Activated T-helper 17 cell treated with anti-CD3 and anti-CD28 coated beads, Interleukin-2, amount 50 U/mL, for 72 hours (primary cell): Measurements from ENCODE around the gene HPCAL1. TPM values are rescaled to one million over a fixed set of nuclear protein-coding genes. Genes with fewer than 3 reads are reported as not detected.
A peak's percentile ranks its signal among the peaks of the same experiment; 100 is the strongest.

Experiments
- ATAC-seq: fragments of 150-1000 bp; cut with Tn5 transposase; replicated peaks from 2 replicates; pipeline ENCODE4 v1.10.0; 2021; ENCODE audit warnings: mild to moderate bottlenecking, moderate library complexity
- H3K27ac Mint-ChIP-seq: one replicate; pipeline ENCODE4 v1.8.0; 2022; ENCODE audit warnings: mixed read lengths
- H3K27me3 Mint-ChIP-seq: one replicate; pipeline ENCODE4 v1.8.0; 2022; ENCODE audit warnings: mixed read lengths
- H3K36me3 Mint-ChIP-seq: one replicate; pipeline ENCODE4 v1.8.0; 2022; ENCODE audit warnings: low read depth, mild to moderate bottlenecking, mixed read lengths
- H3K4me1 Mint-ChIP-seq: one replicate; pipeline ENCODE4 v1.8.0; 2022; ENCODE audit warnings: mixed read lengths
- H3K4me3 Mint-ChIP-seq: one replicate; pipeline ENCODE4 v1.8.0; 2022; ENCODE audit warnings: mild to moderate bottlenecking, mixed read lengths
- H3K9me3 Mint-ChIP-seq: one replicate; pipeline ENCODE4 v1.8.0; 2022; ENCODE audit warnings: mixed read lengths
- total RNA-seq, 2 donors: library from RNA; stranded (reverse); gene quantifications; one replicate each; pipeline ENCODE4 v1.2.3, GENCODE V29; 2022

The HPCAL1 gene
- total RNA-seq, 2 donors from 2014 or later = 57.9 to 139 TPM

DNA sequence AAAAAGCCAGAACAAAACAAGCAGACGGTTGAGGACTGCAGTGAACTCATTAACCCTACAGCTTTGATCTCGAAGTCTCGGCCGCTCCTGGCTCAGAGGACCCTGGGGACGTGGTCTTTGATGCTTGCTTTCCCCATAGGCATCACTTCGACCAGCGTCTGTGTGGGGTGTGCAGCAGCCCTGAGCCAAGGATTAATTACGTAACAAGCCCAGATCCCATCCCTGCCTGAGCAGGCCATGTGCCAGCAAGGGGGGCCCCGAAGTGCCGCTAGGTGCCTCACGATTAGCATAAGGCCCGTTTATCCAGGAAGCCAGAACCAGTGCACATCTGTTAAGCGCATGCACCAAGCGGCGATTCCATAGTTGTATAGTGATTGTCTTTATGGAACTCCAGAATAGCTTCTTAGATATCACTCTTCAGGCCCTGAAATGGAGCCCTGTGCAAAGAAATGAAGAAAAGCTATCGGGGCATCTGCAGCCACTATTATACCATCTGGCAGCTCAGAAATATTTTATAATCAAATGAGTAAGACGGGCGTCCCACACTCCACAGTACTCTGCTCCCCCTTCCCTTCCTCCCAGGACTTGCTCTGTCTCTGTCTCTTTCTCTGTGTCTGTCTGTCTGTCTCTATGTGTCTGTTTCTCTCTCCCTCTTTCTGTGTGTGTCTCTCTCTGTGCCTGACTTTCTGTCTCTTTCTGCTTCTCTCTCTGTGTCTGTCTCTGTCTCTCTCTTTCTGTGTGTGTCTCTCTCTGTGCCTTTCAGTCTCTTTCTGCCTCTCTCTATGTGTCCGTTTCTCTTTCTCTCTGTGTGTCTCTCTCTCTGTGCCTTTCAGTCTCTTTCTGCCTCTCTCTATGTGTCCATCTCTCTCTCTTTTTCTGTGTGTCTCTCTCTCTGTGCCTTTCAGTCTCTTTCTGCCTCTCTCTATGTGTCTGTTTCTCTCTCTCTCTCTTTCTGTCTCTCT lies 41.7 kb downstream of the HPCAL1 start:
- Mint-ChIP-seq H3K4me1 (peaks cover 48% of the 10 kb centered on the region), H3K27ac (peak overlapping the region; percentile 75)
- no peak for ATAC-seq

DNA sequence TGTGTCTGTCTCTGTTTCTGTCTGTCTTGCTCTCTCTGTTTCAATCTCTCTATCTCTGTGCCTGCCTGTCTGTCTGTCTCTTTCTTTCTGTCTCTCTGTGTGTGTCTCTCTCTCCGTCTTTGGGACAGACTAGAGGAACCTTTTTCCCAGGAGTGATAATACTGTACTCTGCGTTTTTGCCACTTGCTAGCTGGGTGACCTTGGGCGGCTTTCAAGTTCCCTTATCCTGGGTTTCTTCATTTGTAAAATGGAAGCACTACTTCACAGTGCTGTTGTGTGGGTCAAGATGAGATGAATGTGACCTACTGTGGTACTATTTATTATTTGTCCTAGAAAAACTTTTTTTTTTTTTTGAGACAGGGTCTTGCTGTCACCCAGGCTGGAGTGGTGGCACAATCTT lies 42.4 kb downstream of the HPCAL1 start:
- Mint-ChIP-seq H3K27ac (peak overlapping the region; percentile 75), H3K9me3 (no peaks in the 10 kb centered on the region), H3K27me3 (no peaks in the 10 kb centered on the region), H3K4me3 (peak overlapping the region; percentile 4), H3K4me1 (peaks cover 47% of the 10 kb centered on the region), H3K36me3 (peaks cover 18% of the 10 kb centered on the region)
- ATAC-seq = no peak

More for the DNA sequence above, 41.7 kb downstream of the HPCAL1 start:
- H3K4me3 Mint-ChIP-seq = peak overlapping the region; percentile 20
- no peaks in the 10 kb centered on the region for H3K27me3 Mint-ChIP-seq
- no peaks in the 10 kb centered on the region for H3K9me3 Mint-ChIP-seq
- peaks cover 20% of the 10 kb centered on the region for H3K36me3 Mint-ChIP-seq

DNA sequence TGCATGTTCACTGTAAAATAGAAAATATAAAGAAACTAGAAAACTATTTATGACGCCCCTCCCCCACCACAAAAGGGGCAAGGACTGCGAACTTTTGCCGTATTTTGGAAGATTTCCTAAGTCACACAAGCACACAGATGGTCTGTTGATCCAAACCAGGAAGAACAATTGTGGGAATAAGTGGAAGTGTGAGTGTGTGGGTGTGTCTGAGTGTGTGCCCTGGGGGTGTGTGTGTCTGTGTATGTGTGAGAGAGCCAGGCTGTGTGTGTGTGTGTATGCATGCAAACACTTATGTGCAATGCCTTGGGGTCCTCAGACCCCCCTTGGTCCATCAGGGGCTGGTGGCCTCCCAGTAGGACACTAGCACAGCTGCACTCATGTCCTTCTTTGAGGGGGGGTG lies 43.1 kb downstream of the HPCAL1 start:
- no peak for ATAC-seq
- H3K27me3 Mint-ChIP-seq = no peaks in the 10 kb centered on the region

DNA sequence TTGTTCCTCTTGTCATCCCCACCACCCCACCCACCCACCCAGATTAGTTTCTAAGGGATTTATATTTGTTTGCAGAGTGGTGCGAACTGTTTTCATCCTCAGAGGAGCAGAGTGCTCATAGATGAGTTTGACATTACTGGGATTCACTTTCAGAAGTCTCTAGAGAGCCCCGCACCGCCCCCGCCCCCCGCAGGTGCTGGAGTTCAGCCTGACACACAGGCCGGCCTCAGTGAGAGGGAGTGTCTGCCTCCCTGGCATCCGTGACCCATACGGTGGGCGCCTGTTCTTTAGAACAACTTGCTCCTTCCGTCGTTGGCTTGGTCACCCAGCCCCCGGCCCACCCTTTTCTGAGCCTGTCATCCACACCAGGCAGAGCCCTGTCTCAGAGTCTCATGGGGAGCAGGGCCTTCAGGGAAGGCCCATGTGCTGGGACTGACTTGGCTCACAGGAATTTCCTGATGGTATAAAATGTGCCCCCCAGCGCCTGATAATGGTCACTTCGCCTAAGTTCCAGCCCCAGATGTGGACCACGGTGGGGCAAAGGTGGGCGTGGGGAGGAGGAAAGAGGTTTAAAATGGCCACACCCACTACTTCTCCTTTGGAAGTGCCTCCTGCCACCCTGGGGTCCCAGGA lies 44.3 kb downstream of the HPCAL1 start:
- peaks cover 47% of the 10 kb centered on the region for H3K4me1 Mint-ChIP-seq
- no peak overlapping the region for H3K4me3 Mint-ChIP-seq
- no peak overlapping the region for H3K27ac Mint-ChIP-seq
- peaks cover 17% of the 10 kb centered on the region for H3K36me3 Mint-ChIP-seq
- no peak for ATAC-seq
- no peaks in the 10 kb centered on the region for H3K9me3 Mint-ChIP-seq
- H3K27me3 Mint-ChIP-seq = no peaks in the 10 kb centered on the region

More for the DNA sequence above, 43.1 kb downstream of the HPCAL1 start:
- Mint-ChIP-seq H3K9me3 (no peaks in the 10 kb centered on the region), H3K36me3 (peaks cover 20% of the 10 kb centered on the region), H3K4me3 (peak overlapping the region; percentile 4), H3K4me1 (peaks cover 48% of the 10 kb centered on the region), H3K27ac (peak overlapping the region; percentile 16)

DNA sequence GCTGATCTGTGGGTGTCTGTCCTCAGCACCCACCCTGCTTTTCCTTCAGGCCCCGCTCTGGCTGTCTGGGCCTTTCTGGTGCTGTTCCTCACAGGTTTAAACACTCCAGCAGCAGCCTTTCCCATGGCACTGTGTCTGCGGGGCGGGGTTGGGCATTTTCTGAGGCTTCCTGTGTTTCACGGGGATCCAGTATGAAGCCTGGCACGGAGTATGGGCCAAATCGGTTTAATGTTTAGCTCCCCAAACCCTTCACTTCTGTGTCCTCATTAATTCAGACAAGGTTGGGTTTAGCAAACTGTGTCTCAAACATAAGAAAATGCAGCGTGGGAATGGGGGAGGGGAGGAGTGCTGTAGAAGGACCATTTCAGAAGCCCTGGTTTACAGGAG lies 44.9 kb downstream of the HPCAL1 start:
- no peak for ATAC-seq
- Mint-ChIP-seq H3K27ac (no peak overlapping the region), H3K36me3 (peaks cover 17% of the 10 kb centered on the region), H3K9me3 (no peaks in the 10 kb centered on the region), H3K4me1 (peaks cover 51% of the 10 kb centered on the region), H3K27me3 (no peaks in the 10 kb centered on the region), H3K4me3 (no peak overlapping the region)

DNA sequence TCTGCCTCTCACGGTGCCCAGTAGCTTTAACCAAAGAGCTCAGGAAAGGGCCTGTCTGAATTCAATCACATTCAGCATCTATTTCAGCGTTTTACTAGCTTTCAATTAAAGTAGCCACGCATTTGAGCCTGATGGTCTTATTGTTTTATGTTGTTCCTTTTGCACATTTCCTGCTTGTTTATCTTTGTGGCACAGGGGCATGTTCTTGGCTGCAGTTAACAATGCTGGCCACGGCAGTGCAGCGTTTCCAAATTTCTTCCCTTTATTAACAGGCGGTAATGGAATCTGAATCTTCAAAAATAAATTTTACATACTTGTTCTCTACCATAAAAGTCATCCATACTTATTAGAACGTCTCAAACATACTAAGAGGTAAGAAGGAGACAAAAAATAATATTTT lies 46.2 kb downstream of the HPCAL1 start:
- H3K36me3 Mint-ChIP-seq = peaks cover 16% of the 10 kb centered on the region
- peaks cover 42% of the 10 kb centered on the region for H3K4me1 Mint-ChIP-seq
- no peak overlapping the region for H3K4me3 Mint-ChIP-seq
- H3K27me3 Mint-ChIP-seq = no peaks in the 10 kb centered on the region
- ATAC-seq = no peak
- H3K27ac Mint-ChIP-seq = no peak overlapping the region
- H3K9me3 Mint-ChIP-seq = no peaks in the 10 kb centered on the region

DNA sequence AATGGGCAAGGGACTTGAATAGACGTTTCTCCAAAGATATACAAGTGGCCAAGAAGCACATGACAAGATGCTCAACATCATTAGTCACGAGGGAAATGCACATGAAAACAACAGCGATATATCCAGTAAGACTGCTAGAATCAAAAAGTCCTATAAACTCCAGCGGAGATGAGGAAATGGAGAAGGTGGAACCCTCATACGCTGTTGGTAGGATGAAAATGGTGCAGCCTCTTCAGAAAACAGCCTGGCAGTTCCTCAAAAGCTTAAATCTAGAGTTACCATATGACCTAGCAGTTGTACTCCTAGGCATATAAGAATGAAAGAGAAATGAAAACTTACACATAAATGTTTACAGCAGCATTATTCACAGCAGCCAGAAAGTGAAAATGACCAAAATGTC lies 48.1 kb downstream of the HPCAL1 start:
- H3K4me1 Mint-ChIP-seq = peaks cover 41% of the 10 kb centered on the region
- H3K4me3 Mint-ChIP-seq = peak overlapping the region; percentile 19
- H3K36me3 Mint-ChIP-seq = peaks cover 28% of the 10 kb centered on the region
- no peaks in the 10 kb centered on the region for H3K27me3 Mint-ChIP-seq
- H3K9me3 Mint-ChIP-seq = no peaks in the 10 kb centered on the region
- no peak for ATAC-seq
- peak overlapping the region; percentile 53 for H3K27ac Mint-ChIP-seq

DNA sequence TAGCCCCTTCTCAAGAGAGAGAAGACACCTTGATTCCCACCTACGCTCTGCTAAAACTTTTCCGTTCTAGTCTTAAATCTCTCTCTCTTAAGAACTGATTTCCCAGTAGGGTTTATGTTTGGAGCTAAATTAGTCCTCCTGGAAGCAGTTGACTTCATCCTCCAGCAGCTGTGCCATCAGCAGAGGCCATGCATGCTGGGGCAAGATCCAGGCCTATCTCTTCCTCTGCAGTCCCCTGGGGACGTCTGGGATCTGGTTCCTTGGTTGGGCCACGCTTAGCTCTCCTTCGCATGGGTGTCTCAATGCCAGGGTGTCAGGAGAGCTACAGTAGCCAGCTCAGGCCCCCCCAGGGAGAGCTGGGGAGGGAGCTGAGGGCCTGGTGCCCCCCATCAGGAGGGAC lies 49.7 kb downstream of the HPCAL1 start:
- H3K4me1 Mint-ChIP-seq = peaks cover 43% of the 10 kb centered on the region
- H3K9me3 Mint-ChIP-seq = no peaks in the 10 kb centered on the region
- H3K27ac Mint-ChIP-seq = peak overlapping the region; percentile 25
- no peak for ATAC-seq
- H3K27me3 Mint-ChIP-seq = no peaks in the 10 kb centered on the region
- peaks cover 30% of the 10 kb centered on the region for H3K36me3 Mint-ChIP-seq
- H3K4me3 Mint-ChIP-seq = no peak overlapping the region

DNA sequence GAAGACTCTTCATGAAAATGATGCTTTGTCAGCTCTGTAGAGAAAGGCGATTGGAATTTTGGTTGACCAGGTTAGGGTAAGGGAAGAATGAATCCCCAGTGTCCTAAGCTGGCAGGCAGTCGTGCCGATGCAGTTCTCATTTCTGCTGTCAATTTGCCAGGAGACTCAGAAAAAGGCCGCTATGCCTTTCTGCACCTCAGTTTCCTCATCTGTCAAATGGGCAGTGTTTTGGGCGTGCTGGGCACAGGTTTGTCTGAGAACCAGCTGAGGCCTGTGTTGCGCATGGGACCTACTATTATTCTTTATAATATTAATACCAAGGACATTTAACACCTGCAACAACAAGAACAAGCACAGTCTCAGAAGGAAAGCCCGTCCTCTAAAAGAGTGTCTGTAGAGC lies 50.3 kb downstream of the HPCAL1 start:
- Mint-ChIP-seq H3K36me3 (peaks cover 36% of the 10 kb centered on the region), H3K4me3 (no peak overlapping the region), H3K27me3 (no peaks in the 10 kb centered on the region), H3K4me1 (peaks cover 43% of the 10 kb centered on the region), H3K27ac (no peak overlapping the region), H3K9me3 (no peaks in the 10 kb centered on the region)
- no peak for ATAC-seq

DNA sequence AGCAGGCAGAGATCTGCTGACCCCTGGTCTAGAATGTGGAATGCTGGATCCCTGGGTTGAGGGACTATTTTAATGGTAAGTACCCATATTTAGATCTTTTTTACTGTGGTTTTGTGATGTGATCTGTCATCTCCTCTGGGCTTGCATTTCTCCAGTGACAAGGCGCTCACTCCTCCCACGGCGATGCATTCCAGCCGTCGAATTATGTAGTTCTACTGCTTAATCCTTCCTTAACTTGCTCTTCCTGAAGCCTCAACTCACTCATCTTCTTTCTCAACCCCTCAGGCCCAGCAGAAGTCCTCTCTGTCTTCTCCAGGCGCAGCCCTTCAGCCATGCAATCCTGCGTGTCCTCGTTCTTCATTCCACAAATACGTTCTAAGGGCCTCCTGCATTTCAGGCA lies 51.2 kb downstream of the HPCAL1 start:
- Mint-ChIP-seq H3K4me1 (peaks cover 43% of the 10 kb centered on the region), H3K36me3 (peaks cover 45% of the 10 kb centered on the region), H3K9me3 (no peaks in the 10 kb centered on the region), H3K27ac (peak overlapping the region; percentile 31), H3K27me3 (no peaks in the 10 kb centered on the region), H3K4me3 (no peak overlapping the region)
- no peak for ATAC-seq

DNA sequence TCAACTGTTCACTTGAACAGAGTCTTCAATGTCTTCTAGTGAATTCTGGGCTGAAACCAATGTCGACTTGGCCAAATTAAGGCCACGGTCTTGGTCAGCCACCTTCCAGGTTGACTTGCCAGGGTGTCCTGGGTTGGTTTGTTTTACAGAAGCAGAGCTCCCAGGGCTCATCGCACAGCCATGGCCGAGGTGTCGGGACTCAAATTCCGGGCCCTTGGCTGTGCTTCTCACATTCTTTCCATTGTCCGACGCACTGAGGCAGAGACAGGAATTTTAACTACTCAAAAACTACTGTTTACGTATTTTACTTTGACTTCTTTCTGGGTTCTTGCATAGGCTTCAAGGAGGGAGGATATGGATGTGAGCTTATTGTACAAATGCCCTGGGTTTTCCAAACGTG lies 51.7 kb downstream of the HPCAL1 start:
- Mint-ChIP-seq H3K36me3 (peaks cover 50% of the 10 kb centered on the region), H3K27ac (peak overlapping the region; percentile 31), H3K27me3 (no peaks in the 10 kb centered on the region), H3K4me3 (no peak overlapping the region), H3K9me3 (no peaks in the 10 kb centered on the region), H3K4me1 (peaks cover 43% of the 10 kb centered on the region)
- ATAC-seq = no peak

DNA sequence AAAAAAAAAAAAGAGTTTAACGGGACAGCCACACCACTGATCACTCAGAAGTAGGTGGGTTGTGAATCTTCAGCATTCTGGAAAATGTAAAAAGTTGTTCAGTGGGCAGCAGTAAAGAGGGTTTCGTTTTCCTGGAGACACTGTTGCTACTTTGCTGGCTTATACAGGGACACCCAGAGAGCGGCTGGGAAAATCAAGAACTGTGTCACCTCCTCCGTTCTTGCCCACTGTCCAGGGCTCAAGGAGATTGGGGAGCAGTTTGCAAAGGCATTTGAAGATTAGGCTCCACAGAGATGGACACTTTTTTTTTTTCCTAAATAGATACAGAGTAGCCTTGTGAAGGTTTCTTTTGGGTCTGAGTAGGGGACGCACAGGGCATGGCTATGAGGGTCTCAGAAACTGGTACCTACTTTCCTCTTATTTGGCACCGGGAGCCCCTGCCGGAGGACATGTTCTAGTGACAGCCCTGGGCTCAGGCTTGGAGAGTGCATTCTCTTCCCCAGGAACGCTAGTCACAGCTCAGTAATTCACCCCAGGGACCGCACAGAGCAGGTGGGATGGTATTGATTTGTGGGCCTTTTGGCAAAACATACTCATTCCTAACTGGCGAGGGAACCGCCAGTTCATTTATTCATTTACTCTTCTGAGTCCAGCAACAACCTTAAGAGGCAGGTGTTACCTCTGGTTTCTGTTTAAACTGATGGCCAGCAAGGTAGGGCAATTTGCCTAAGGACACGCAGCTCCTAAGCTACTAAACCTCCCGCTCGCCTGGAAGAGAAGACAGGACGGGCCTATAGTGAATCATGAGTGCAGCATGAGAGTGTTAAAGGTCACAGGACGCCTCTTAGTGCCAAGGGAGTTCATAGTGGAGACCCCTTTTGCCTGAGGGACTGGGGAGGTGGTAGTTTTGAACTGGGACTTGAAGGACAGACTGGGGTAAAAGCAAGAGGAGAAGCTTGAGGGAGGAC lies 53.1 kb downstream of the HPCAL1 start:
- H3K36me3 Mint-ChIP-seq = peaks cover 52% of the 10 kb centered on the region
- peak overlapping the region; percentile 31 for H3K27ac Mint-ChIP-seq
- peaks cover 34% of the 10 kb centered on the region for H3K4me1 Mint-ChIP-seq
- ATAC-seq = no peak
- no peaks in the 10 kb centered on the region for H3K27me3 Mint-ChIP-seq
- H3K9me3 Mint-ChIP-seq = no peaks in the 10 kb centered on the region
- no peak overlapping the region for H3K4me3 Mint-ChIP-seq

DNA sequence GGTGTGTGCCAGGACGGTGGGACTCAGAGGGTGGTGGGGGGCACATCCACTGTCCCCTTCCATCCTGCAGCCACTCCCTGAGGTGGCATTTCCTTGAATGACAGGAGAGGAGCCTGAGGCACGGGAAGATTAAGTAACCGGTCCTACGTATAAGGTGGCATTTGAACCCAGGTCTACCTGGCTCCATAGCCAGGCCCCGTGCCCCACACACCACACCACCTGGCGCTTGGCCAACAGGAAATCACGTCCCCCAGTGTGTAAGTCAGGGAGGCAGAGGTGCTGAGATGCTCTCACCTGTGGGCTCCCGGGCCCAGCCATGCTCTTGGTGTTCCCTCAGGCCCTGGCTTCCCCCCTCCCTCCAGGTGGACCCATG lies 53.7 kb downstream of the HPCAL1 start:
- no peak overlapping the region for H3K4me3 Mint-ChIP-seq
- H3K9me3 Mint-ChIP-seq = no peaks in the 10 kb centered on the region
- H3K27me3 Mint-ChIP-seq = no peaks in the 10 kb centered on the region
- H3K4me1 Mint-ChIP-seq = peaks cover 32% of the 10 kb centered on the region
- H3K27ac Mint-ChIP-seq = no peak overlapping the region
- no peak for ATAC-seq
- H3K36me3 Mint-ChIP-seq = peaks cover 53% of the 10 kb centered on the region
